ENCODE results near the gene UBR2. TPM values are rescaled to one million over a fixed set of nuclear protein-coding genes. Genes with fewer than 3 reads are reported as not detected.
"Not testable (repeated sequence)": the region's sequence is repeated elsewhere in the genome, so short reads cannot be mapped to it uniquely, and the experiment has no call there.

The UBR2 gene
- total RNA-seq, 2 donors from 2014 or later: 21.6 to 22.5 TPM

GRCh38 chr6:42556462-42556861 is 7.4 kb upstream of the UBR2 start:
- H3K4me3 ChIP-seq (ENCODE audit: low read length): no peak overlapping the region
- H3K27ac ChIP-seq (ENCODE audit: low read depth, low read length): no peak overlapping the region
- Mint-ChIP-seq H3K4me1 (no peaks in the 10 kb centered on the region), H3K27ac (no peak overlapping the region), H3K9me3 (peaks cover 7% of the 10 kb centered on the region), H3K36me3 (ENCODE audit: low read depth) (no peaks in the 10 kb centered on the region), H3K27me3 (ENCODE audit: insufficient read depth) (peaks cover 12% of the 10 kb centered on the region), H3K4me3 (no peak overlapping the region)
- no peak for TF ChIP-seq CTCF (conservative IDR thresholded peaks at IDR 0.05)
- whole genome bisulfite sequencing, 2 experiments (ENCODE audit: insufficient coverage in 1 of 2, insufficient read length in 1 of 2): 90 to 92% methylated on average over 2 to 4 of the region's 4 CpGs
- no peaks in the 10 kb centered on the region for H3K9me3 ChIP-seq (ENCODE audit: control insufficient read depth, low read length)
- H3K9ac ChIP-seq (ENCODE audit: extremely low read depth, low read length, poor library complexity, severe bottlenecking): no peak overlapping the region
- no peaks in the 10 kb centered on the region for H3K36me3 ChIP-seq (ENCODE audit: control insufficient read depth, insufficient read depth, low read length)
- H3K27me3 ChIP-seq (ENCODE audit: control insufficient read depth, insufficient read depth, low read length, poor library complexity, severe bottlenecking): no peaks in the 10 kb centered on the region
- DNase-seq: no peak
- H3K4me1 ChIP-seq (ENCODE audit: control insufficient read depth, insufficient read depth, low read length): no peaks in the 10 kb centered on the region

DNA sequence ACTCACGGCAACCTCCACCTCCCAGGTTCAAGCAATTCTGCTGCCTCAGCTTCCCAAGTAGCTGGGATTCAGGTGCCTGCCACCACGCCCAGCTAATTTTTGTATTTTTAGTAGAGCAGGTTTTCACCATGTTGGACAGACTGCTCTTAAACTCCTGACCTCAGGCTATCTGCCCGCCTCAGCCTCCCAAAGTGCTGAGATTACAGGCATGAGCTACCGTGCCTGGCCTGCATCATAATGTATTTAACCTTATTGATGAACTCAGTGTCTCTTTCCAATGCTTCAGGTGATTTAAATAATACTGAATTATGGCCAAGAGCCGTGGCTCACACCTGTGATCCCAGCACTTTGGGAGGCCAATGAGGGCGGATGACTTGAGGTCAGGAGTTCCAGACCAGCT is 4.6 kb upstream of the UBR2 start:
- not testable (repeated sequence) for H3K9me3 ChIP-seq (ENCODE audit: control insufficient read depth, low read length); H3K4me1 ChIP-seq (ENCODE audit: control insufficient read depth, insufficient read depth, low read length); H3K9ac ChIP-seq (ENCODE audit: extremely low read depth, low read length, poor library complexity, severe bottlenecking); H3K27me3 Mint-ChIP-seq (ENCODE audit: insufficient read depth); H3K4me3 Mint-ChIP-seq; H3K36me3 Mint-ChIP-seq (ENCODE audit: low read depth); H3K27ac Mint-ChIP-seq; H3K4me1 Mint-ChIP-seq; H3K27ac ChIP-seq (ENCODE audit: low read depth, low read length); H3K9me3 Mint-ChIP-seq; H3K4me3 ChIP-seq (ENCODE audit: low read length); H3K27me3 ChIP-seq (ENCODE audit: control insufficient read depth, insufficient read depth, low read length, poor library complexity, severe bottlenecking); DNase-seq; H3K36me3 ChIP-seq (ENCODE audit: control insufficient read depth, insufficient read depth, low read length)
- 88 to 90% methylated on average over 3 to 6 of the region's 6 CpGs for WGBS, 2 experiments (ENCODE audit: insufficient coverage in 1 of 2, insufficient read length in 1 of 2)

- no peaks in the 10 kb centered on the region for H3K4me1 ChIP-seq (ENCODE audit: control insufficient read depth, insufficient read depth, low read length)
Measured at GRCh38 chr6:42561986-42562385, 1.8 kb upstream of the UBR2 start.

More at GRCh38 chr6:42561986-42562385, 1.8 kb upstream of the UBR2 start:
- Mint-ChIP-seq H3K4me3 (no peak overlapping the region), H3K4me1 (peaks cover 6% of the 10 kb centered on the region), H3K27me3 (ENCODE audit: insufficient read depth) (peaks cover 4% of the 10 kb centered on the region), H3K9me3 (no peaks in the 10 kb centered on the region), H3K27ac (no peak overlapping the region), H3K36me3 (ENCODE audit: low read depth) (peaks cover 11% of the 10 kb centered on the region)
- Histone ChIP-seq H3K9ac (ENCODE audit: extremely low read depth, low read length, poor library complexity, severe bottlenecking) (no peak overlapping the region), H3K36me3 (ENCODE audit: control insufficient read depth, insufficient read depth, low read length) (no peaks in the 10 kb centered on the region), H3K27ac (ENCODE audit: low read depth, low read length) (no peak overlapping the region), H3K27me3 (ENCODE audit: control insufficient read depth, insufficient read depth, low read length, poor library complexity, severe bottlenecking) (no peaks in the 10 kb centered on the region), H3K9me3 (ENCODE audit: control insufficient read depth, low read length) (no peaks in the 10 kb centered on the region), H3K4me3 (ENCODE audit: low read length) (no peak overlapping the region)
- DNase-seq: no peak
- 84 to 95% methylated on average over 2 to 3 of the region's 3 CpGs for WGBS, 2 experiments (ENCODE audit: insufficient coverage in 1 of 2, insufficient read length in 1 of 2)
- no peak for TF ChIP-seq CTCF (conservative IDR thresholded peaks at IDR 0.05)

All from endodermal cell (in vitro differentiated cells).